ENCODE measurements around the gene TCF12. TPM values are rescaled to one million over a fixed set of nuclear protein-coding genes. Genes with fewer than 3 reads are reported as not detected.

Gene TCF12
- total and polyA plus RNA-seq, 2 of the 8 experiments (the other 6 are each of a cell fraction or from before 2014, with no cell fraction given): 85.8 to 101 TPM

DNA sequence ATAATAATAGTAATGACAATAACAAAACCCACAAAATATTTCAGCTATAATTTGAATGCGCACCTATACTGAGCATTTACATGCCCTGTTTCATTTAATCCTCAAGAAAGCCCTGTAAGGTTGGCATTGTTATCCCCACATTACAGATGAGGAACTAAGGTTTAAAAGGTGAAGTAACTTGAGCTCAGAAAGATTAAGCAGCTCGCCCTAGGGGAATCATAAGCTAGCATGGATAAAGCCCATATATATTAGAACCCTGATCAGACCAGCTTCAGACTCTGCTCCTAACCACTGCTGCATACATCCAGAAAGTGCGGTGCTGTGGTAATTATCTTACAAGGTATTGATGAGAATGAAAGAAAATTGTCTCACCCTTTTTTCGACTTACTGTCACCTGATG is 316.7 kb downstream of the TCF12 start (continued):
- TF ChIP-seq TBP (IDR thresholded peaks at IDR 0.05; ENCODE audit: low read depth, low read length): no peak
- TF ChIP-seq, protein P1, sequence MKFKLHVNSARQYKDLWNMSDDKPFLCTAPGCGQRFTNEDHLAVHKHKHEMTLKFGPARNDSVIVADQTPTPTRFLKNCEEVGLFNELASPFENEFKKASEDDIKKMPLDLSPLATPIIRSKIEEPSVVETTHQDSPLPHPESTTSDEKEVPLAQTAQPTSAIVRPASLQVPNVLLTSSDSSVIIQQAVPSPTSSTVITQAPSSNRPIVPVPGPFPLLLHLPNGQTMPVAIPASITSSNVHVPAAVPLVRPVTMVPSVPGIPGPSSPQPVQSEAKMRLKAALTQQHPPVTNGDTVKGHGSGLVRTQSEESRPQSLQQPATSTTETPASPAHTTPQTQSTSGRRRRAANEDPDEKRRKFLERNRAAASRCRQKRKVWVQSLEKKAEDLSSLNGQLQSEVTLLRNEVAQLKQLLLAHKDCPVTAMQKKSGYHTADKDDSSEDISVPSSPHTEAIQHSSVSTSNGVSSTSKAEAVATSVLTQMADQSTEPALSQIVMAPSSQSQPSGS (IDR thresholded peaks at IDR 0.05; ENCODE audit: low read length): no peak
- TF ChIP-seq TCF12 (IDR thresholded peaks at IDR 0.05; ENCODE audit: low read depth, low read length): no peak
- no peak for TF ChIP-seq SP1 (IDR thresholded peaks at IDR 0.05; ENCODE audit: low read depth, low read length)
- no peak for TF ChIP-seq KDM1A (IDR thresholded peaks at IDR 0.05; ENCODE audit: borderline replicate concordance, low read length)
- TF ChIP-seq RBBP5 (IDR thresholded peaks at IDR 0.05; ENCODE audit: borderline replicate concordance, low read depth, low read length): no peak
- TF ChIP-seq TAF7 (optimal IDR thresholded peaks at IDR 0.05; ENCODE audit: borderline replicate concordance, low read depth, low read length): no peak
